IMR-90 (cell line): ENCODE measurements around the gene ADAMTS9. TPM values are rescaled to one million over a fixed set of nuclear protein-coding genes. Genes with fewer than 3 reads are reported as not detected.

Experiments used
- ATAC-seq: fragments of 200-7000 bp; cut with Tn5 transposase; 2 replicates; pipeline ENCODE4 v1.9.1; 2020; ENCODE audit warnings: low read depth, mild to moderate bottlenecking, moderate library complexity
- BruUV-seq: library from RNA; stranded (reverse); fragments of 400-500 nt; replicated peaks from 2 replicates; lab custom pipeline; 2021; lab: Mats Ljungman, UMichigan
- CTCF ChIA-PET: fragments of 300-600 bp; formaldehyde crosslinking; extraction: SDS; loops from one replicate; lab custom pipeline; 2021; ENCODE audit warnings: antibody characterized with exemption; lab: Yijun Ruan, JAX
- POLR2A ChIA-PET: fragments of 300-600 bp; sonication (Branson Sonifier 250); formaldehyde crosslinking; loops from one replicate; lab custom pipeline; 2022; ENCODE audit warnings: antibody characterized with exemption; ENCODE audit not compliant: unreplicated experiment; lab: Charles Lee
- DNase-seq: peaks from one replicate; pipeline ENCODE4 v3.0.0; 2013
- H2AFZ ChIP-seq: replicated peaks from 2 replicates; pipeline ENCODE3; 2013; ENCODE audit warnings: low read length, mild to moderate bottlenecking; ENCODE audit not compliant: poor library complexity
- H2AK5ac ChIP-seq: 2 replicates; pipeline ENCODE4 v1.6.1; 2013; ENCODE audit warnings: low read depth, low read length, inconsistent platforms
- H2AK9ac ChIP-seq: replicated peaks from 2 replicates; pipeline ENCODE3; 2013; ENCODE audit warnings: mild to moderate bottlenecking, low read depth, low read length, moderate library complexity; ENCODE audit not compliant: poor library complexity
- H2BK120ac ChIP-seq: 2 replicates; pipeline ENCODE4 v1.6.1; 2013; ENCODE audit warnings: low read depth, low read length, inconsistent platforms
- H2BK15ac ChIP-seq: 3 replicates; pipeline ENCODE4 v1.6.1; 2013; ENCODE audit warnings: low read depth, low read length, inconsistent platforms
- H2BK20ac ChIP-seq: 2 replicates; pipeline ENCODE4 v1.6.1; 2013; ENCODE audit warnings: low read depth, mild to moderate bottlenecking, inconsistent platforms, low read length, moderate library complexity
- H2BK5ac ChIP-seq: 2 replicates; pipeline ENCODE4 v1.6.1; 2013; ENCODE audit warnings: mild to moderate bottlenecking, low read depth, low read length, inconsistent platforms; ENCODE audit not compliant: poor library complexity, severe bottlenecking
- H3K14ac ChIP-seq: replicated peaks from 2 replicates; pipeline ENCODE4 v1.6.1; 2013; ENCODE audit warnings: low read depth, low read length, inconsistent platforms
- H3K18ac ChIP-seq: 2 replicates; pipeline ENCODE4 v1.6.1; 2013; ENCODE audit warnings: low read depth, low read length, control low read depth
- H3K23ac ChIP-seq: 2 replicates; pipeline ENCODE4 v1.6.1; 2013; ENCODE audit warnings: low read depth, low read length, inconsistent platforms
- H3K27ac ChIP-seq: 2 replicates; pipeline ENCODE4 v1.5.1; 2013; ENCODE audit warnings: mild to moderate bottlenecking, control low read depth, low read length; ENCODE audit not compliant: insufficient read depth
- H3K27me3 ChIP-seq: 2 replicates; pipeline ENCODE4 v1.6.1; 2013; ENCODE audit warnings: low read length; ENCODE audit not compliant: control insufficient read depth, insufficient read depth
- H3K36me3 ChIP-seq: 2 replicates; pipeline ENCODE4 v1.6.1; 2013; ENCODE audit warnings: low read length, mixed read lengths; ENCODE audit not compliant: control insufficient read depth, insufficient read depth
- H3K4ac ChIP-seq: 2 replicates; pipeline ENCODE4 v1.6.1; 2013; ENCODE audit warnings: low read depth, low read length, inconsistent platforms
- H3K4me1 ChIP-seq: 2 replicates; pipeline ENCODE4 v1.6.1; 2013; ENCODE audit warnings: low read length, mixed read lengths; ENCODE audit not compliant: control insufficient read depth, insufficient read depth
- H3K4me2 ChIP-seq: 2 replicates; pipeline ENCODE4 v1.6.1; 2013; ENCODE audit warnings: low read depth, mild to moderate bottlenecking, control low read depth, low read length, moderate library complexity
- H3K4me3 ChIP-seq: 2 replicates; pipeline ENCODE4 v1.5.1; 2013; ENCODE audit warnings: low read depth, mild to moderate bottlenecking, control low read depth, low read length, moderate library complexity; ENCODE audit not compliant: insufficient read depth
- H3K56ac ChIP-seq: 2 replicates; pipeline ENCODE4 v1.6.1; 2013; ENCODE audit warnings: low read length, inconsistent platforms; ENCODE audit not compliant: insufficient read depth; ENCODE audit errors: extremely low read depth
- H3K79me1 ChIP-seq, 2 experiments: 2 replicates each; pipeline ENCODE4 v1.6.1; 2013; ENCODE audit warnings: low read length in 2 of 2, inconsistent platforms in 1 of 2, low read depth in 1 of 2
- H3K9ac ChIP-seq: 2 replicates; pipeline ENCODE4 v1.6.1; 2013; ENCODE audit warnings: low read depth, low read length, control low read depth
- H3K9me1 ChIP-seq: 2 replicates; pipeline ENCODE4 v1.6.1; 2013; ENCODE audit warnings: low read length, inconsistent platforms; ENCODE audit not compliant: insufficient read depth
- H3K9me3 ChIP-seq: 2 replicates; pipeline ENCODE4 v1.6.1; 2013; ENCODE audit warnings: low read length; ENCODE audit not compliant: control insufficient read depth, insufficient read depth
- H4K20me1 ChIP-seq: 2 replicates; pipeline ENCODE4 v1.6.1; 2013; ENCODE audit warnings: low read length, inconsistent platforms; ENCODE audit not compliant: insufficient read depth
- H4K5ac ChIP-seq: 2 replicates; pipeline ENCODE4 v1.6.1; 2013; ENCODE audit warnings: mild to moderate bottlenecking, low read depth, low read length, control low read depth
- H4K8ac ChIP-seq, 2 experiments: 2 replicates each; pipeline ENCODE4 v1.6.1; 2013; ENCODE audit warnings: low read depth in 2 of 2, low read length in 2 of 2, control low read depth in 1 of 2, inconsistent platforms in 1 of 2
- H4K91ac ChIP-seq: 2 replicates; pipeline ENCODE4 v1.6.1; 2013; ENCODE audit warnings: low read depth, low read length, inconsistent platforms; ENCODE audit not compliant: insufficient read depth
- CEBPB ChIP-seq: IDR thresholded peaks from 2 replicates; pipeline ENCODE4 v1.6.1; 2012; ENCODE audit warnings: low read depth, low read length, improper control_type of control experiment
- CHD1 ChIP-seq: IDR thresholded peaks from 2 replicates; pipeline ENCODE4 v1.6.1; 2012; ENCODE audit warnings: low read depth, low read length, improper control_type of control experiment
- FOS ChIP-seq: fragments of 150-350 bp; IDR thresholded peaks from 2 replicates; pipeline ENCODE4 v1.6.1; 2016; ENCODE audit warnings: low read depth, low read length
- MAZ ChIP-seq: IDR thresholded peaks from 2 replicates; pipeline ENCODE4 v1.6.1; 2012; ENCODE audit warnings: low read depth, mild to moderate bottlenecking, low read length, improper control_type of control experiment, moderate library complexity, borderline replicate concordance
- POLR2A ChIP-seq: IDR thresholded peaks from 2 replicates; pipeline ENCODE4 v1.6.1; 2012; ENCODE audit warnings: mild to moderate bottlenecking, low read depth, low read length
- RAD21 ChIP-seq: IDR thresholded peaks from 2 replicates; pipeline ENCODE4 v1.6.1; 2012; ENCODE audit warnings: low read length, improper control_type of control experiment
- RCOR1 ChIP-seq: IDR thresholded peaks from 2 replicates; pipeline ENCODE4 v1.6.1; 2012; ENCODE audit warnings: mild to moderate bottlenecking, low read length, improper control_type of control experiment; ENCODE audit not compliant: insufficient replicate concordance
- RFX5 ChIP-seq: IDR thresholded peaks from 2 replicates; pipeline ENCODE4 v1.8.0; 2012; ENCODE audit warnings: low read depth, mild to moderate bottlenecking, low read length, moderate library complexity
- SMC3 ChIP-seq: fragments of 150-350 bp; IDR thresholded peaks from 2 replicates; pipeline ENCODE4 v1.6.1; 2016; ENCODE audit warnings: low read depth, mild to moderate bottlenecking, antibody characterized with exemption, low read length, moderate library complexity
- USF2 ChIP-seq: fragments of 150-350 bp; IDR thresholded peaks from 2 replicates; pipeline ENCODE4 v1.6.1; 2017; ENCODE audit warnings: mild to moderate bottlenecking, antibody characterized with exemption, low read length, low read depth
- WGBS, 2 experiments: methylation state at CpG; one replicate each; pipeline versions ENCODE4 v1.1.5 to v1.1.7; 2013; ENCODE audit warnings: missing lambda C conversion rate in 2 of 2; ENCODE audit not compliant: insufficient read length in 1 of 2; ENCODE audit errors: extremely low coverage in 2 of 2; 5-methylcytosine and 5-hydroxymethylcytosine counted together
- dilution Hi-C: fragments of 300-500 bp; cut with HindIII; formaldehyde crosslinking; loops from one replicate; pipeline ENCODE4 v1.14.3; 2018; ENCODE audit warnings: low sequenced_read_pairs; ENCODE audit not compliant: unreplicated experiment
- in situ Hi-C: fragments of 300-500 bp; cut with MboI; formaldehyde crosslinking; loops from 3 replicates; pipeline ENCODE4 v1.14.3; 2019; ENCODE audit warnings: low sequenced_read_pairs, inconsistent platforms, mixed read lengths
- intact Hi-C: fragments of 100-400 bp; cut with micrococcal nuclease; formaldehyde crosslinking; loops from 2 replicates; pipeline ENCODE4 v1.10.0; 2022
- polyA plus RNA-seq, 3 experiments: library from polyadenylated mRNA; depleted of rRNA; stranded (reverse); fragments of >200 nt; gene quantifications; 2 replicates each; pipeline ENCODE4 v1.2.3, GENCODE V29; 2012; ENCODE audit warnings: low replicate concordance in 1 of 3
- total RNA-seq: library from RNA; depleted of rRNA; stranded (reverse); fragments of >200 nt; gene quantifications from 2 replicates; pipeline ENCODE4 v1.2.3, GENCODE V29; 2012
- TF ChIP-seq, protein P1 (sequence below): conservative IDR thresholded peaks from 2 replicates; pipeline ENCODE4 v1.5.1; 2012; ENCODE audit warnings: mild to moderate bottlenecking, low read depth, low read length, improper control_type of control experiment

The ADAMTS9 gene
- total and polyA plus RNA-seq, 2 of the 4 experiments (the other 2 are of a cell fraction) = 0.55 to 1.1 TPM

DNA sequence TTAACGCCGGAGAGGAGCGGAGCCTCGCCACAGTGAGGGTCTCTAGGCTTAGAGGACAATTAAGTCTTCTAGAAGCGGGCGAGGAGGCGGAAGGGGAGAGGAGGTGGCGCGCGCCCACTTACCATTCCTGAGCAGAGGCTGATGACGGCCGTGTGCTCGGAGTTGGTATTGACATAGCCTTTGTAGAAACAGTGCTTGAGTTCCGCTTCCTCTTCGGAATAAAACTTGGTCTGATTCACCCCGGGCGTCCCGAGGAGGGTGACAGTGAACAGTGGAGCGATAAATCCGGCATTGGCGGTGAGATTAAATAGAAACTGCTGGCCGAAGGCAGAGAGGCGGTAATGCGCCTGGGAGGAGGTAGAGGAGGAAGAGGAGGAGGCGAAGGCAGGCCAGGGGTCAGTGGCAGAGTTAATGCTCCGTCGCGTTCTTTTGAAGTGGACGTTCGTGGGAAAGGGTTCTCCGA, 1.3 kb downstream of the ADAMTS9 start:
- peak overlapping the region; percentile 64 for H3K4me3 ChIP-seq
- H3K18ac ChIP-seq = peak overlapping the region; percentile 3; the same call in 1 of the 2 replicates
- BruUV-seq = TSS peak; percentile 69
- ChIA-PET POLR2A (no interaction called here), CTCF (no interaction called here)
- no peaks in the 10 kb centered on the region; the same call in 1 of the 2 replicates for H4K20me1 ChIP-seq
- peak overlapping the region; percentile 45; the same call in 1 of the 2 replicates for H3K56ac ChIP-seq
- no peak for TF ChIP-seq RAD21
- TF ChIP-seq USF2 = no peak
- TF ChIP-seq CHD1 = no peak
- TF ChIP-seq RCOR1 = no peak
- no peak for TF ChIP-seq MAZ
- TF ChIP-seq CEBPB = no peak
- no peak; the same call in 1 of the 2 replicates for TF ChIP-seq POLR2A
- no peak for TF ChIP-seq RFX5
- TF ChIP-seq FOS = no peak
- TF ChIP-seq, protein P1, sequence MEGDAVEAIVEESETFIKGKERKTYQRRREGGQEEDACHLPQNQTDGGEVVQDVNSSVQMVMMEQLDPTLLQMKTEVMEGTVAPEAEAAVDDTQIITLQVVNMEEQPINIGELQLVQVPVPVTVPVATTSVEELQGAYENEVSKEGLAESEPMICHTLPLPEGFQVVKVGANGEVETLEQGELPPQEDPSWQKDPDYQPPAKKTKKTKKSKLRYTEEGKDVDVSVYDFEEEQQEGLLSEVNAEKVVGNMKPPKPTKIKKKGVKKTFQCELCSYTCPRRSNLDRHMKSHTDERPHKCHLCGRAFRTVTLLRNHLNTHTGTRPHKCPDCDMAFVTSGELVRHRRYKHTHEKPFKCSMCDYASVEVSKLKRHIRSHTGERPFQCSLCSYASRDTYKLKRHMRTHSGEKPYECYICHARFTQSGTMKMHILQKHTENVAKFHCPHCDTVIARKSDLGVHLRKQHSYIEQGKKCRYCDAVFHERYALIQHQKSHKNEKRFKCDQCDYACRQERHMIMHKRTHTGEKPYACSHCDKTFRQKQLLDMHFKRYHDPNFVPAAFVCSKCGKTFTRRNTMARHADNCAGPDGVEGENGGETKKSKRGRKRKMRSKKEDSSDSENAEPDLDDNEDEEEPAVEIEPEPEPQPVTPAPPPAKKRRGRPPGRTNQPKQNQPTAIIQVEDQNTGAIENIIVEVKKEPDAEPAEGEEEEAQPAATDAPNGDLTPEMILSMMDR = no peak
- TF ChIP-seq SMC3 = no peak
- H3K79me1 ChIP-seq = no peaks in the 10 kb centered on the region
- no peak overlapping the region for H2AK5ac ChIP-seq
- peak overlapping the region; percentile 64 for H2BK5ac ChIP-seq
- H4K8ac ChIP-seq = peak overlapping the region; percentile 35 to 44; a peak in 3 of 4 replicates
- H2AFZ ChIP-seq = peak overlapping the region; percentile 93
- ATAC-seq = peak; percentile 7
- no peak overlapping the region for H2BK15ac ChIP-seq
- H3K23ac ChIP-seq = peak overlapping the region; percentile 26; the same call in 1 of the 2 replicates
- peak overlapping the region; percentile 16; the same call in 1 of the 2 replicates for H3K14ac ChIP-seq
- H4K5ac ChIP-seq = no peak overlapping the region
- H3K27ac ChIP-seq = peak overlapping the region; percentile 89
- H3K4ac ChIP-seq = 0 out of 2 replicates have a peak overlapping the region, but pooled peaks have one; percentile 26
- no peaks in the 10 kb centered on the region for H3K9me3 ChIP-seq
- peak overlapping the region; percentile 20; the same call in 1 of the 2 replicates for H4K91ac ChIP-seq
- H2AK9ac ChIP-seq = no peak overlapping the region
- dilution Hi-C loops = no loop called here
- peaks cover 3% of the 10 kb centered on the region; the same call in 1 of the 2 replicates for H3K4me1 ChIP-seq
- H3K4me2 ChIP-seq = peak overlapping the region; percentile 72
- intact Hi-C loops = loop anchor here (1.0 to 5.0 kb wide), 3 partner anchors 138 to 751 kb away; no protein-coding TSS in a partner anchor
- DNase-seq = peak; percentile 52
- H3K9me1 ChIP-seq = no peaks in the 10 kb centered on the region
- peak overlapping the region; percentile 74 for H3K9ac ChIP-seq
- no peak overlapping the region for H2BK20ac ChIP-seq
- in situ Hi-C loops = no loop called here
- WGBS, 2 experiments = 0% methylated on average over 9 of the region's 31 CpGs; no CpG with 5 or more reads in 1 of the 2 experiments
- H2BK120ac ChIP-seq = no peak overlapping the region
- H3K36me3 ChIP-seq = peaks cover 2% of the 10 kb centered on the region; the same call in 1 of the 2 replicates
- no peaks in the 10 kb centered on the region for H3K27me3 ChIP-seq
